Activated CD4-positive, alpha-beta T cell treated with anti-CD3 and anti-CD28 coated beads, Interleukin-2, amount 50 U/mL, for 16 hours (primary cell): ENCODE results near the gene LRIG2.

Experiments used
- DNase-seq: peaks from one replicate; pipeline ENCODE4 v3.0.0-alpha.2; 2020

Gene LRIG2

DNA sequence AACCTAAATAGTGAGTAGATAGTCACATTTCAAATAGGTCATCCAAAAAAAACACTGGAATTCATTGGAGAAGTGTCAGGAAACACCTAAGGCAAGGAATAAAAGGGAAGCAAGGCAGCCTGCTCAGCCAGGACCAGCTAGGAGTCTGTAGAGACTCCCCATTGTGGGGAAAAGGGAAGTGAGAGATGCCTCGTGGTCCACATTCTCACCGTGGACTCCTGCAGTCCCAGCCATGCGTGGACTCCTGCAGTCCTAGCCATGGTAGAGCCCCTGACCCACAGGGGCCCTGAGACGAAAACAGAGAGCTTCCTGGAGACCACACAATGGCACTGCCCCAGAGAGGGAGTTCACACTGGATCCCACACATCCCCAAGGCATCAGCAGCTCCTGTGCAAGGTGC is 97.5 kb downstream of the LRIG2 start:
- no peak for DNase-seq

DNA sequence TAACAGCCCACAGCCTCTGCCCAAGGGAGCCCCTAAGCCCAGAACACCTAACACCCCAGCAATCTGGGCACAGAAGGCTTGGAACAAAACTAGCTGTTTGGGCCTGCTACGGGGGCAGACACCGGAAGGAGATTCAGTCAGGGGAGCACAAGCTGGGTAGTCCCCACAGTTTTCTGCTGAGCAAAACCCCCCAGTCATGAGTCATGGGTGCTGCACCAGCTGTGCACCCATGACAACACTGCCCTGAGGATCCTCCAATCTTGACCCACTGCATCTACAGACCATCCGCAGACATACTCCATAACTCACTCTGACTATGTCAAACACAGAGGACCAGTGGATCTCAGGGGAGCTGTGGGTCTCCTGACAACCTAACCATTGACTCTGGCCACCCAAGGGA is 105.1 kb downstream of the LRIG2 start:
- no peak for DNase-seq

- no peak for DNase-seq
Observed at GRCh38 chr1:113178522-113178921, 105.5 kb downstream of the LRIG2 start.
